ENCODE results near the gene E4F1. TPM values are rescaled to one million over a fixed set of nuclear protein-coding genes. Genes with fewer than 3 reads are reported as not detected.

The E4F1 gene
- polyA plus RNA-seq, 3 donors = 4.9 to 50.9 (median 5.8) TPM

DNA sequence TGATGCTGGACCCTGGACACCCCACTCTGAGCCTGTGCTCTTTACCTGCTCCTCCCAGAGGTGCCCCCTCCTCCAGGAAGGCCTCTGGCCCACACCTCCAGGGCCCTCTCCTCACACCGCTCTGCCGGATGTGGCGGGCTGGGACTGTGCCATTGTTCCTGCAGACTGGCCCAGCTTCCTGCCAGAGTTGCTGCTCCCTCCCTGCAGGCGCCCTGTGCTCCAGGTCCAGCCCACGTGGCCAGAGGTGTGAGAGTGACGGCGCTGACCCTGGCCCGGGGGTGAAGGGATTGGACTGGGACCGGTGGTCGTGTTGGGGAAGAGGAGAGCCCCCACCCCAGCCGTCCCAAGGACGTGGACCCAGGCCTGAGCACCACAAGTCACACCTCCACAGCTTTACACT, 5.7 kb downstream of the E4F1 start:
- no peak overlapping the region for H3K4me3 ChIP-seq (replicated peaks in 1 of 3; ENCODE audit: low read depth in 2 of 3, low read length in 3 of 3)
- H4K20me1 ChIP-seq (ENCODE audit: insufficient read depth, low read length) = peaks cover 16% of the 10 kb centered on the region
- H3K36me3 Mint-ChIP-seq = peaks cover 40 to 63% of the 10 kb centered on the region in 2 donors
- H3K79me2 ChIP-seq (ENCODE audit: insufficient read depth, low read length) = peaks cover 37% of the 10 kb centered on the region
- peaks cover 1 to 3% (median 2%) of the 10 kb centered on the region in 3 donors for H3K27me3 Mint-ChIP-seq (ENCODE audit: low read depth in 3 of 3)
- H3K27ac Mint-ChIP-seq = no peak overlapping the region
- H3K27me3 ChIP-seq (ENCODE audit: control insufficient read depth in 2 of 2, insufficient read depth in 2 of 2, low read length in 2 of 2) = no peaks in the 10 kb centered on the region
- peaks cover 58 to 72% of the 10 kb centered on the region in 2 donors for H3K36me3 ChIP-seq (replicated peaks in 1 of 2; ENCODE audit: control insufficient read depth in 1 of 2, insufficient read depth in 2 of 2, low read length in 2 of 2)
- WGBS (ENCODE audit: insufficient coverage) = 97% methylated on average over 6 of the region's 12 CpGs
- peaks cover 7 to 9% of the 10 kb centered on the region in 2 donors for H3K4me1 ChIP-seq (ENCODE audit: control insufficient read depth in 1 of 2, insufficient read depth in 2 of 2, low read length in 2 of 2)
- H3K9me3 ChIP-seq (replicated peaks in 1 of 2; ENCODE audit: control insufficient read depth in 1 of 2, insufficient read depth in 1 of 2, low read length in 2 of 2) = no peaks in the 10 kb centered on the region
- no peak overlapping the region for H3K27ac ChIP-seq (ENCODE audit: low read depth in 1 of 2, low read length in 2 of 2)
- no peak overlapping the region for H3K4me3 Mint-ChIP-seq
- H3K4me1 Mint-ChIP-seq = peaks cover 21% of the 10 kb centered on the region
- H3K4me2 ChIP-seq (replicated peaks; ENCODE audit: extremely low read depth, low read length, poor library complexity, severe bottlenecking) = no peak overlapping the region
- no peak overlapping the region for H3K9ac ChIP-seq (ENCODE audit: insufficient read depth, low read length, poor library complexity, severe bottlenecking)
- no peak overlapping the region for H2AFZ ChIP-seq (ENCODE audit: insufficient read depth, low read depth, low read length, poor library complexity, severe bottlenecking)
- TF ChIP-seq, protein P1, sequence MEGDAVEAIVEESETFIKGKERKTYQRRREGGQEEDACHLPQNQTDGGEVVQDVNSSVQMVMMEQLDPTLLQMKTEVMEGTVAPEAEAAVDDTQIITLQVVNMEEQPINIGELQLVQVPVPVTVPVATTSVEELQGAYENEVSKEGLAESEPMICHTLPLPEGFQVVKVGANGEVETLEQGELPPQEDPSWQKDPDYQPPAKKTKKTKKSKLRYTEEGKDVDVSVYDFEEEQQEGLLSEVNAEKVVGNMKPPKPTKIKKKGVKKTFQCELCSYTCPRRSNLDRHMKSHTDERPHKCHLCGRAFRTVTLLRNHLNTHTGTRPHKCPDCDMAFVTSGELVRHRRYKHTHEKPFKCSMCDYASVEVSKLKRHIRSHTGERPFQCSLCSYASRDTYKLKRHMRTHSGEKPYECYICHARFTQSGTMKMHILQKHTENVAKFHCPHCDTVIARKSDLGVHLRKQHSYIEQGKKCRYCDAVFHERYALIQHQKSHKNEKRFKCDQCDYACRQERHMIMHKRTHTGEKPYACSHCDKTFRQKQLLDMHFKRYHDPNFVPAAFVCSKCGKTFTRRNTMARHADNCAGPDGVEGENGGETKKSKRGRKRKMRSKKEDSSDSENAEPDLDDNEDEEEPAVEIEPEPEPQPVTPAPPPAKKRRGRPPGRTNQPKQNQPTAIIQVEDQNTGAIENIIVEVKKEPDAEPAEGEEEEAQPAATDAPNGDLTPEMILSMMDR (IDR thresholded peaks at IDR 0.05) = no peak
- no peak for DNase-seq
- intact Hi-C loops (cut with micrococcal nuclease) = no loop called here
- no peaks in the 10 kb centered on the region for H3K9me3 Mint-ChIP-seq

DNA sequence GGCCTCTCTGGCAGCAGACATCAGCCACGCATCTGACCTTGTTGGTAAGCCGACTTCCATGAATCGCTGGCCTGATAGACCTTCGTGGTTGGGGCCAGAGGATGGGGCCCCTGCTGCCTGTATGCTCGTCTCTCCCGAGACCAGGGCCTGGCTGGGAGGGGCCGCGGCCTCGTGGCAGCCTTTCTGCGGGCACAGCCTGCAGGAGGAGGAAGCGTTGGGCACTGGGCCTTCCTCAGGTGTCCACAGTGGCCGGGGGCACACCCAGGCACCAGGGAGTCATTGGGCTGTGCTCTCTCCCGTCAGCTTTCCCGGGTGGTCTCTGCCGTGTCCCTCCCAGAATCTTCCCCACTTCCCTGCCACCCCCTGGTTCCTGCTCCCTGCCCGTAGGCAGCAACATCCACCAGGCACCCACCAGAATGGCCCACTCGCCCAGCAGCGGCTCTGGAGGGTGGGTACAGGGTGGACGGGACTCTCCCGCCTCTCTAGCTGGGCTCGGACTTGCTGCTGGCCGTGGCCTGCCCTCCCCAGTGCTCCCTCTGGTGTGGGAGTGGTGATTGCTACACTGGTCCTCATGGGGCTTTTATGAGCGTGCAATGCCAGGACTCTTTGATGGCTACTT, 6.3 kb downstream of the E4F1 start:
- H3K4me1 ChIP-seq (ENCODE audit: control insufficient read depth in 1 of 2, insufficient read depth in 2 of 2, low read length in 2 of 2) = peaks cover under 1 to 3% of the 10 kb centered on the region in 2 donors
- H3K27ac Mint-ChIP-seq = peak overlapping the region in 1 of 7 donors; percentile 50
- H3K36me3 Mint-ChIP-seq = peaks cover 45 to 69% of the 10 kb centered on the region in 2 donors

More for the DNA sequence above, 6.3 kb downstream of the E4F1 start:
- intact Hi-C loops (cut with micrococcal nuclease) = no loop called here
- H3K9me3 ChIP-seq (replicated peaks in 1 of 2; ENCODE audit: control insufficient read depth in 1 of 2, insufficient read depth in 1 of 2, low read length in 2 of 2) = no peaks in the 10 kb centered on the region
- peaks cover 19% of the 10 kb centered on the region for H4K20me1 ChIP-seq (ENCODE audit: insufficient read depth, low read length)
- Mint-ChIP-seq H3K4me3 (no peak overlapping the region), H3K4me1 (peaks cover 15% of the 10 kb centered on the region), H3K9me3 (peaks cover 0 to 2% (median 0%) of the 10 kb centered on the region in 7 donors), H3K27me3 (ENCODE audit: low read depth in 3 of 3) (peaks cover 2 to 3% (median 2%) of the 10 kb centered on the region in 3 donors)
- DNase-seq = no peak
- H3K9ac ChIP-seq (ENCODE audit: insufficient read depth, low read length, poor library complexity, severe bottlenecking) = no peak overlapping the region
- H3K27me3 ChIP-seq (ENCODE audit: control insufficient read depth in 2 of 2, insufficient read depth in 2 of 2, low read length in 2 of 2) = no peaks in the 10 kb centered on the region
- no peak overlapping the region for H2AFZ ChIP-seq (ENCODE audit: insufficient read depth, low read depth, low read length, poor library complexity, severe bottlenecking)
- TF ChIP-seq, protein P1 (IDR thresholded peaks at IDR 0.05) = no peak
- peaks cover 30% of the 10 kb centered on the region for H3K79me2 ChIP-seq (ENCODE audit: insufficient read depth, low read length)
- 90% methylated on average over 17 of the region's 23 CpGs for WGBS (ENCODE audit: insufficient coverage)
- no peak overlapping the region for H3K27ac ChIP-seq (ENCODE audit: low read depth in 1 of 2, low read length in 2 of 2)
- H3K4me2 ChIP-seq (replicated peaks; ENCODE audit: extremely low read depth, low read length, poor library complexity, severe bottlenecking) = no peak overlapping the region
- H3K36me3 ChIP-seq (replicated peaks in 1 of 2; ENCODE audit: control insufficient read depth in 1 of 2, insufficient read depth in 2 of 2, low read length in 2 of 2) = peaks cover 63 to 77% of the 10 kb centered on the region in 2 donors
- H3K4me3 ChIP-seq (replicated peaks in 1 of 3; ENCODE audit: low read depth in 2 of 3, low read length in 3 of 3) = no peak overlapping the region
